Left kidney (tissue), 2 donors: ENCODE results near the gene TRPM1. TPM values are rescaled to one million over a fixed set of nuclear protein-coding genes. Genes with fewer than 3 reads are reported as not detected.
"Not testable (repeated sequence)": the region's sequence is repeated elsewhere in the genome, so short reads cannot be mapped to it uniquely, and the experiment has no call there.

Source experiments
- DNase-seq: peaks from one replicate; pipeline ENCODE4 v3.0.0-alpha.2; 2013
- polyA plus RNA-seq: library from polyadenylated mRNA; unstranded; fragments of 120-200 nt; gene quantifications from one replicate; pipeline ENCODE4 v1.2.1, GENCODE V29; 2013; ENCODE audit not compliant: insufficient read length

The TRPM1 gene
- polyA plus RNA-seq, 1 donor: 0.07 TPM

DNA sequence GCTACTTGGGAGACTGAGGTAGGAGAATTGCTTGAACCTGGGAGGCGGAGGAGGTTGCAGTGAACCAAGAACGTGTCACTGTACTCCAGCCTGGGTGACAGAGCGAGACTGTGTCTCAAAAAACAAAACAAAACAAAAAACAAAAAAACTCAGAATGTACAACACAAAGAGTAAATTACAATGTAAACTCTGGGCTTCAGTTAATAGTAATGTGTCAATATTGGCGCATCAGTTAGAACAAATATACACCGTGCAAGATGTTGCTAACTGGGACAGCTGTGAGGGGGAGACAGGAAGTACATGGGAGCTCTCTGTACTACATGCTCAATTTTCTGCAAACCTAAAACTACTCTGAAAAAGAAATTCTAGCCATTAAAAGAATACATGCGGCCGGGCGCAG lies 23.5 kb upstream of the TRPM1 start:
- DNase-seq: no peak

DNA sequence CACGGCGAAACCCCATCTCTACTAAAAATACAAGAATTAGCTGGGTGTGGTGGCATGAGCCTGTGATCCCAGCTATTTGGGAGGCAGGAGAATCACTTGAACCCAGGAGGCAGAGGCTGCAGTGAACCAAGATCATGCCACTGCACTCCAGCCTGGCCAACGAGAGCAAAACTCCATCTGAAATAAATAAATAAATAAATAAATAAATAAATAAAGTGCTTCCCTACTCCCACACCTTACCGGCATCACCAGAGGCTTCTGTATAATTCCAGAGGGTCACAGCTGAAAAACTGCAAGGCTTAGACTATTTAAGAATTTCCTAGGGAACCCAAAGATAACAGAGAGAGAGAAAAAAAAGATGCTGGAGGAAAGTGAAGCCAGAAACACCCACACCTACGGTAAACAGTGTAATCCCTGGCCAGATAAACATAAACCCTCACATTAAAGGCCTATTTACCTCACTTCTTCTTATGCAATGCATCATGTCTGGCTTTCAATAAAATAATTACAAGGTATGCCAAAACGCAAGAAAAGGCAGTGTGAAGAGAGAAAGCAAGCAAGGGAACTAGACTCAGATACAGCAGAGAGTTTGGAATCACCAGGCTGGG lies 15.0 kb upstream of the TRPM1 start:
- no peak for DNase-seq

GRCh38 chr15:31111091-31111647 lies 9.6 kb upstream of the TRPM1 start:
- DNase-seq: no peak

DNA sequence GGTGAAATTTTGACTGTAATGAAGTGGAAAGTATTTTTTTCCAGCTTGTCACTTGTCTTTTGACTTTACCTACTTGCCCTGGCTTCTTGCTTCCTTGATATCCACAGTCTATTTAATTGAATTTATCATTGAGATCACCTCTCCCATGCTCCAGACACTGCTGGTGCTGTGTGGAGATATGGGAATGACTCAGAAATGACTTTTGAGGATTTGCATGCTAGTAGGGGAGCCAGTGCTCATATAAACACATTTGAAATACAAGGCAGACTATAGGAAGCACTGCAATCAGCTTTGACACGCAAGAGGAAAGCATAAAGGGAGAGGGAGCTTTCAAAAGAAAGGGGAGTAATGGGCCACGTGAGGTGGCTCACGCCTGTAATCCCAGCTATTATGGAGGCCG lies 7.3 kb upstream of the TRPM1 start:
- no peak for DNase-seq

DNA sequence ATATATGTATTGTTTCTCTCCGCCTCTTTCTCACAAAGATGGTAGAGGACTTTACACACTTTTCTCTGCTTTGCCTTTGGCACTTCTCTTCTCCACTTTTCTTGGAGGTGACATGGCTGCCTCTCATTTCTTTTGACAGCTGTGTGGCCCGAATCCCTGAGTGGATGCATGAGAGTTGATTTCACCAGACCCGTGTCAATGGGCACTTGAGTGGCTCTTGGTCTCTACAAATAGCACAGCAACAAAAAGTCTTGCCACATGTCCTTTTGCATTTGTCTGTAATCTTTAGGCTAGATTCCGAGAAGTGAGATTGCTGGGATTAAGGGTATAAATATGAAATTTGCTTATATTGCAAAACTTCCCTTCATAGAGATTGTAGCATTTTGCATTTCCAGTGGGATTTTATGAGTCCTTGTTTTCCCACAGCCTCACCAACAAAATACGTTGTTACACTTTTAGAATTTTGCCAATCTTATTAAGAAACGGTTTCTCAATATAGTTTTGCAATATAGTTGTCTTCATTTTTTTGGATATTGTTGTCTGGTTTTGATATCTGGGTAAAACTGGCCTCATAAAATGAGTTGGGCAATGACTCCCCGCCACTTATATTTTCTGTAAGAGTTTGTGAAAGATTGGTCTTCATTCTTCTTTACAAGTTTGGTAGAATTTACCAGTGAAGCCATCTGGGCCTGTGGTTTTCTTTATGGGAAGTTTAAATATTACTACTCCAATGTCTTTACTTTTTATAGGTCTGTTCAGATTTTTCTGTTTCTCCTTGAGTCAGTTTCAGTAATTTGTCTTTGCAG lies 5.2 kb upstream of the TRPM1 start:
- DNase-seq: no peak

DNA sequence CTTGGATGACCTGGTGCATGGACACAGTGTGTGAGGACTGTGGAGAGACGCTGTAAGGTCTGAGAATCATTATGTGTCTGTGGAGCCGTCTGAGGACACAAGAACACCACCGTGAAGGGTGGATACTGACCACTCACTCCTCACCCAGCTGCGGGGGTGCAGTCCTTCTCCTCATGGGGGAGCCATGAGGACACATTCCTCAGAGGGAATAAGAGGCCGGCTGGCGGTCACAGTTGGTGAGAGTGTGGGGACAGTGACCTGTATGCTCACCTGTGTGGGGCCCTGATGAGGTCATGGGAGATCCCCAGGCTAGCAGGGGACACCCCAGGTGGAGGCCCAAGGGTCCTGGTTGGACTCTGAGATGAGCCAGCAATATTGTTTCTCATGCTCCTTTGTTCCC lies 2.5 kb upstream of the TRPM1 start:
- DNase-seq: no peak

DNA sequence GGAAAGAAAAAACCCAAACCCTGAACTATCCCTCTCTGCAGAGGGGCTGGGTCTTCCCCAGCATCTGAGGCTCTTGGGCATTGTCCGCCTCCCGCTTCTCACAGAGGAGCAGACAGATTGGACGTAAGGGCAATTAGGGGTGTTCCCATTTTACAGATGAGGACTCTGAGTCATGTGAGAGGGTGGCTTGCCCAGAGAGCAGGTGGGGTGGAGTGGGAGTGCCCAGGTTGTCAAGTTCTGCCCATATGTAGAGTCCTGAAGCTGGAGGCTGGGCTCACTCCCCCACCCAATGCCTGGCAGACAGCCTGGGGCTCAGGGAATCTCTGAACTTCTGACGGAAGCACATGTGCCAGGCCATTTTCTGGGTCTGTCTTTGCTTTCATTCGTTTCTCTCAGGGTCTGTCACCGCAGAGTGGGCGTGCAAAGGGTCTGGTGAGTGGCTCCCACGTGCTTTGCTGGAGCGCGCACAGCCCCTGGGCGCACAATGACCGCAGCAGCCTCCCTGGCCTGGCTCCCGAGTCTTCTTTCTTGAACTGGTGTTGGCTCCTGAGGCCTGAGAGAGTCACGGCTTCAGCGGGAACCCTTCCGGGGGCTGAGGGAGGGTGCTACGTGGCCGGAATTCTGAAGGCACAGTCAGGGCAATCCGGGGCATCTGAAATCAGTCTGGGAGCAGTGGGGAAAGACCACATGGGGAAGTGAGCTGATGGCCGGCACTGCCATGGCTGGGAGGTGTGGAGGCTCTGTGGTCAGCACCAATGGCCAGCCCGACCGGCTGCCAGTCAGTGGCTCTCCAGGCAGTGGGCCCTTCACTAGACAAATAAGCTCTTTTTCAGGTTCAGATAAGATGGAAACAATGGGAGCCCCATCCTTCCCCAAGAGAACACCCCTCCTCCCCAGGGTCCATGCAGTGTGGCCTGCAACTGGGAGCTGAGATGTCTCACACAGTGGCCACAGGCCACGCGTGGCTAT lies 1.1 kb upstream of the TRPM1 start:
- DNase-seq: no peak

GRCh38 chr15:31102039-31102321 lies 455 bp upstream of the TRPM1 start:
- no peak for DNase-seq

GRCh38 chr15:31100738-31101137 lies 787 bp downstream of the TRPM1 start:
- DNase-seq: no peak

- no peak for DNase-seq
These were observed 2.4 kb downstream of the TRPM1 start for GRCh38 chr15:31098953-31099740.

DNA sequence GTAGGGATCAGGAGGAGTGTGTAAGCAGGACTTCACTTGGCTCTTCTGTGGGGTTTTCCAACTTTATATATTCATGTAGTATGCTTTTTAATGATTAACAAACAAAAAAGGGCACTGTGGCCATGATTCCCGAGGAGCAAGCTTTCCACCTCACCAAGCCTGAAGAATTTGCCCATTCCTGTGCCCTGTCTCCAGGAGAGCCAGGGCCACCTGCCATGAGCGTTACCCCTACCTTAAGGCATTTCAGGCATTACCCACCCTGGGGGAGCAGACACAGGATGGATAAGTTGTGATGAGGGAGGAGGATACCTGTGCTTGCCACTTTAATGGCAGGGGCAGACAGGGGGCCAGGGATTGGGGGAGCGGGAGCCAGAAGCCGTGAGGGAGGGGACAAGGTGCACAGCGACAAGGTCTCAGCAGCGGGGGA lies 3.0 kb downstream of the TRPM1 start:
- peak; percentile 44 for DNase-seq

- DNase-seq: no peak
These were observed 5.0 kb downstream of the TRPM1 start for GRCh38 chr15:31096563-31096962.

DNA sequence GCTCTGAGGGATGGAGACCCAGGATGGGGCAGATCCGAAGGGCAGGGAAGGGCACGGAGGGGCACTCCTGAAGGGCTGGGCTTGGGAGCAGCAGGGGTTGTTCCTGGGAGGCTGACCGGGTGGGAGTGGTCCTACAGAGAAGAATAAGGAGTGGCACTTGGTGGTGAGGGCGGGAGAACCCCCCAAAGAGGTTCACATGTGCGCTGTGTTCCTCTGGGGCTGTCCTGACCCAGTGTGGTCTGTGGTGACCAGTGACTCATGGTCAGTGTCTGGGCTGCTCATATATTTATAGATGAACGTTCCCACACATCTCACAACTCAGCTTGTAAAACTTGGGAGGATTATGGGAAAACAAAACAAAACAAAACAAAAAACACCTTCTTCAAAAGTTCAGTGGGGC lies 10.0 kb downstream of the TRPM1 start:
- no peak for DNase-seq

DNA sequence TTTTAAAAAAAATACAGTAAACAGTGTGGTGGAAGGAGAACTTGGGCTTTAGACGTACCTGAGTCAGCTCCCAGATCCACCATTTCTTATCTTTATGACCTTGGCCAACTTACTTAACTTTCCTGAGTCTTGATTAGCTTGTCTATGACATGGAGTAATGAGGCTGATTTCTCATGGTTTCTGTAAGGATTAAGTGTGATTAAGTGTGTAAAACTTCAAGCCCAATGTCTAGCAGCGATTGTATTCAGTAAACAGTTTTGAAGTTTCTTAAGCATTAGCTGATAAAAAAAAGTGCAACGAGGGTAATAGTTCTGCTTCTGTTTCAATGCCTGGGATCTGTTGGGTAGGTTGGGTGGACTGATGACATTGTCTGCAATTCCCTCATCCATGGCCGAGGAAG lies 10.8 kb downstream of the TRPM1 start:
- no peak for DNase-seq

- DNase-seq: peak; percentile 24
These were observed 12.0 kb downstream of the TRPM1 start for GRCh38 chr15:31089368-31090047.

GRCh38 chr15:31088672-31089367 lies 12.7 kb downstream of the TRPM1 start:
- no peak for DNase-seq

DNA sequence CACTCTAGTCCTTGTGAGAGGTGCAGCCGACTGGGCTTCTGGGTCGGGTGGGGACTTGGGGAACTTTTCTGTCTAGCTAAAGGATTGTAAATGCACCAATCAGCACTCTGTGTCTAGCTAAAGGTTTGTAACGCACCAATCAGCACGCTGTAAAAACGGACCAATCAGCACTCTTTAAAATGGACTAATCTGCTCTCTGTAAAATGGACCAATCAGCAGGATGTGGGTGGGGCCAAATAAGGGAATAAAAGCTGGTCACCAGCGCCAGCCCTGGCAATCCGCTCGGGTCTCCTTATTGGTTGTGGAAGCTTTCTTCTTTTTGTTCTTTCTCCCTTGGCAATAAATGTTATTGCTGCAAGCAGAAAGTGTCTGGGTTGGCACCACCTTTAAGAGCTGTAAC lies 13.5 kb downstream of the TRPM1 start:
- DNase-seq: not testable (repeated sequence)

DNA sequence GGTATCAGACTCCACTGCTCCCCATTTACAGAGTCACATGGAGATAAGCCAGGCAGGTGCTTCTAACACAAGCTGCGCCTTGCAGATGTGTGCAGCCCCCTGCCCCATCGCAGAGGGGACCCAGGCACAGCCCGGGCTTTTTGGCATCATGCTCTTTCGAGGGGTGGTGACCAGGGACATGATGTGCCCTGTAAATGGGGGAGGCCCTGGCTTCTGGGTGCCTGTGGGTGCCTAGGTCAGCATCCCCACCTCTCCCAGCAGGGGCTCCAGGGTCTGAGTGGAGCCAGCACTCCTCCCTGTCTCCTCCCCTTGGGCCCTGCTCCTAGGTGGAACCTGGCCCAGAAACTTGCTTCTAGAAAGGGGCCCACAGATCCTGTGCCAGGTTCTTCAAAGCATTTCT lies 15.2 kb downstream of the TRPM1 start:
- DNase-seq: no peak

GRCh38 chr15:31085359-31085758 lies 16.2 kb downstream of the TRPM1 start:
- no peak for DNase-seq

DNA sequence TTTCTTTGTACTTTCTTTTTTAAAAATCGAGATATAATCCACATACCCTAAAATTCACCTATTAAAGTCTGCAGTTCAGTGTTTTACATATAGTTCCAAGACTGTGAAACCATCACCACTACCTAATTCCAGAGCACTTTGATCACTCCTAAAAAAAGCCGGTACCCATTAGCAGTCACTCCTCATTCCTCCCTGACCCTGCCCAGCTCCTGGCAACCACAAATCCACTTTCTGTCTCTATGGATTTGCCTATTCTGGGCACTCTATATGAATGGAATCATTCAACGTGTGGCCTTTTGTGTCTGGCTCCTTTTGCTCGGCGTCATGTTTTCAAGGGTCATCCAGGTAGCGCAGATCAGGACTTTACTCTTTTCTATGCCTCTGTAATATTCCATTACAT lies 17.3 kb downstream of the TRPM1 start:
- DNase-seq: no peak

- no peak for DNase-seq
These were observed 18.1 kb downstream of the TRPM1 start for GRCh38 chr15:31083370-31083780.
